B cell (primary cell): ENCODE results near the gene YARS1. TPM values are rescaled to one million over a fixed set of nuclear protein-coding genes. Genes with fewer than 3 reads are reported as not detected.

Source experiments
- ATAC-seq: fragments of 200-7000 bp; cut with Tn5 transposase; one replicate; pipeline ENCODE4 v1.10.0; 2021; ENCODE audit warnings: low read depth, mild to moderate bottlenecking, moderate number of reproducible peaks, moderate library complexity
- CTCF ChIA-PET: fragments of 350-600 bp; sonication (Branson Sonifier 250); formaldehyde crosslinking; loops from one replicate; lab custom pipeline; 2021; ENCODE audit warnings: antibody characterized with exemption, inconsistent platforms; lab: Charles Lee
- POLR2A ChIA-PET: fragments of 350-600 bp; sonication (Branson Sonifier 250); formaldehyde crosslinking; loops from one replicate; lab custom pipeline; 2021; ENCODE audit warnings: antibody characterized with exemption; lab: Charles Lee
- DNase-seq: peaks from one replicate; pipeline ENCODE4 v3.0.0; 2013
- H2AFZ ChIP-seq: 2 replicates; pipeline ENCODE4 v1.6.1; 2012; ENCODE audit warnings: mild to moderate bottlenecking, low read depth, low read length; ENCODE audit not compliant: insufficient read depth, poor library complexity, severe bottlenecking
- H3K27ac ChIP-seq, 2 donors: 1 replicate in 1 of 2; 2 replicates in 1 of 2; pipeline ENCODE4 v1.5.1; 2012 to 2013; ENCODE audit warnings: low read length in 2 of 2, mild to moderate bottlenecking in 2 of 2, moderate library complexity in 1 of 2
- H3K27me3 ChIP-seq, 4 experiments: fragments of 200-600 bp in 1 of 4; sonication (generic) in 1 of 4; replicated peaks in 1 of 4; 1 replicate in 2 of 4; 2 replicates in 2 of 4; pipeline versions ENCODE4 v1.6.1 to v1.7.0; 2013 to 2016; ENCODE audit warnings: low read length in 3 of 4, mild to moderate bottlenecking in 2 of 4, mixed read lengths in 1 of 4, moderate library complexity in 1 of 4; ENCODE audit not compliant: insufficient read depth in 4 of 4, control insufficient read depth in 3 of 4; ENCODE audit errors: control extremely low read depth in 1 of 4
- H3K36me3 ChIP-seq, 2 experiments: replicated peaks in 1 of 2; 1 replicate in 1 of 2; 2 replicates in 1 of 2; pipeline versions ENCODE4 v1.6.1 to v1.7.1; 2013; ENCODE audit warnings: low read length in 1 of 2; ENCODE audit not compliant: insufficient read depth in 2 of 2, control insufficient read depth in 1 of 2; ENCODE audit errors: control extremely low read depth in 1 of 2, extremely low read depth in 1 of 2
- H3K4me1 ChIP-seq, 2 donors: fragments of 200-600 bp in 1 of 2; sonication (generic) in 1 of 2; 1 replicate in 1 of 2; 2 replicates in 1 of 2; pipeline versions ENCODE4 v1.5.1 to v1.6.1; 2013 to 2017; ENCODE audit warnings: low read length in 2 of 2; ENCODE audit not compliant: control insufficient read depth in 2 of 2, insufficient read depth in 2 of 2
- H3K4me2 ChIP-seq: replicated peaks from 2 replicates; pipeline ENCODE3; 2012; ENCODE audit warnings: mild to moderate bottlenecking, low read depth, low read length; ENCODE audit not compliant: poor library complexity, severe bottlenecking
- H3K4me3 ChIP-seq, 5 experiments: fragments of 200-600 bp in 1 of 5; sonication (generic) in 1 of 5; 1 replicate in 3 of 5; 2 replicates in 2 of 5; pipeline versions ENCODE4 v1.5.1 to v1.7.0; 2011 to 2016; ENCODE audit warnings: low read length in 4 of 5, mild to moderate bottlenecking in 4 of 5, low read depth in 2 of 5, control low read depth in 1 of 5, moderate library complexity in 1 of 5; ENCODE audit not compliant: insufficient read depth in 1 of 5; ENCODE audit errors: control extremely low read depth in 1 of 5, extremely low read depth in 1 of 5
- H3K79me2 ChIP-seq: fragments of 200-600 bp; sonication (generic); one replicate; pipeline ENCODE4 v1.6.0; 2016; ENCODE audit warnings: low read length; ENCODE audit not compliant: control insufficient read depth, insufficient read depth
- H3K9ac ChIP-seq: fragments of 200-600 bp; sonication (generic); 2 replicates; pipeline ENCODE4 v1.6.1; 2017; ENCODE audit warnings: mild to moderate bottlenecking, low read length, moderate library complexity
- H3K9me3 ChIP-seq, 3 donors: one replicate each; pipeline versions ENCODE4 v1.6.1 to v1.7.1; 2013; ENCODE audit warnings: low read length in 2 of 3; ENCODE audit not compliant: control insufficient read depth in 2 of 3, insufficient read depth in 1 of 3; ENCODE audit errors: control extremely low read depth in 1 of 3
- H4K20me1 ChIP-seq: 2 replicates; pipeline ENCODE4 v1.6.0; 2012; ENCODE audit warnings: mild to moderate bottlenecking, low read length; ENCODE audit not compliant: insufficient read depth, control insufficient read depth, poor library complexity, severe bottlenecking
- H3K27ac Mint-ChIP-seq: one replicate; pipeline ENCODE4 v1.8.0; 2021; ENCODE audit warnings: mixed read lengths
- H3K27me3 Mint-ChIP-seq: one replicate; pipeline ENCODE4 v1.8.0; 2021; ENCODE audit warnings: mixed read lengths
- H3K4me1 Mint-ChIP-seq: one replicate; pipeline ENCODE4 v1.8.0; 2021; ENCODE audit warnings: mixed read lengths
- H3K4me3 Mint-ChIP-seq: one replicate; pipeline ENCODE4 v1.8.0; 2021; ENCODE audit warnings: mixed read lengths
- H3K9me3 Mint-ChIP-seq: one replicate; pipeline ENCODE4 v1.8.0; 2022; ENCODE audit warnings: mixed read lengths; ENCODE audit not compliant: insufficient read depth
- EZH2 ChIP-seq: IDR thresholded peaks from 2 replicates; pipeline ENCODE4 v1.6.1; 2012; ENCODE audit warnings: borderline replicate concordance, low read depth, mild to moderate bottlenecking, moderate library complexity, low read length; ENCODE audit not compliant: insufficient read depth, poor library complexity, severe bottlenecking
- WGBS: methylation state at CpG from one replicate; pipeline ENCODE4 v1.1.5; 2013; ENCODE audit warnings: missing lambda C conversion rate; ENCODE audit not compliant: insufficient coverage; 5-methylcytosine and 5-hydroxymethylcytosine counted together
- intact Hi-C: fragments of 100-400 bp; cut with micrococcal nuclease; formaldehyde crosslinking; loops from one replicate; pipeline ENCODE4 v1.10.0; 2022
- polyA plus RNA-seq: library from polyadenylated mRNA; depleted of rRNA; stranded (reverse); fragments of >200 nt; gene quantifications from 2 replicates; pipeline ENCODE4 v1.2.3, GENCODE V29; 2012
- total RNA-seq, 2 donors: library from RNA; stranded (reverse); fragments of 120-200 nt in 1 of 2; gene quantifications; 1 replicate in 1 of 2; 2 replicates in 1 of 2; pipeline versions ENCODE4 v1.2.3 to v1.2.4, GENCODE V29; 2013 to 2022
- TF ChIP-seq, protein P1 (sequence below): fragments of 200-600 bp; IDR thresholded peaks from one replicate; pipeline ENCODE4 v1.8.0; 2022; ENCODE audit warnings: antibody characterized with exemption, mild to moderate bottlenecking

The YARS1 gene
- total and polyA plus RNA-seq, 2 donors (not counting 1 experiment from before 2014, with no cell fraction given): 33.0 to 73.2 TPM

DNA sequence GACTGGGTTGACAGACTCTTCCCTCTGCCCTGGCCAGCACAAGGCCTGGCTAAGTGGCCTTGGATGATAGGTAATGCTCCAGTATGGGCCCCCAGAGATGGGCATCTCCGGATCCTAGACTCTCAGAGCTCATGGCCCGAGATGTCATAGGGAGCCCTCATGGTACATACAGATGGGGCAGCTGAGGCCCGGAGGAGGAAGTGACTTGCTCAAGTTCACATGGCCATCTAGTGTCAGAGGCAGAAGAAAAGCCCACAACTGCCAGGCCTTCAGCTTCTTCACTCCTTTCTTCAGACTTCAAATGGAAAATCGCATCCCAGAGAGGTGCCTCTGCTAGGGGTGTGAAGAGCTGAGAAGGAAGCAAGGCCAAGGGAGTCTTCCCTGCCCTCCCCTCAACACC lies 67.8 kb downstream of the YARS1 start:
- ATAC-seq (no peak), DNase-seq (no peak)
- 92% methylated on average over 3 of the region's 4 CpGs for WGBS
- intact Hi-C loops: no loop called here
- no peak overlapping the region for H3K4me3 Mint-ChIP-seq
- peaks cover 27% of the 10 kb centered on the region for H3K27me3 Mint-ChIP-seq
- ChIA-PET POLR2A (no interaction called here), CTCF (no interaction called here)
- H3K36me3 ChIP-seq: no peaks in the 10 kb centered on the region
- peaks cover 0 to 27% (median 4%) of the 10 kb centered on the region in 4 experiments for H3K27me3 ChIP-seq
- H3K4me1 ChIP-seq: peaks cover 8 to 12% of the 10 kb centered on the region in 2 donors
- peaks cover 0 to 3% (median 0%) of the 10 kb centered on the region in 3 donors for H3K9me3 ChIP-seq
- H3K27ac Mint-ChIP-seq: no peak overlapping the region
- no peak overlapping the region for H3K4me2 ChIP-seq
- no peak for TF ChIP-seq EZH2
- TF ChIP-seq, protein P1, sequence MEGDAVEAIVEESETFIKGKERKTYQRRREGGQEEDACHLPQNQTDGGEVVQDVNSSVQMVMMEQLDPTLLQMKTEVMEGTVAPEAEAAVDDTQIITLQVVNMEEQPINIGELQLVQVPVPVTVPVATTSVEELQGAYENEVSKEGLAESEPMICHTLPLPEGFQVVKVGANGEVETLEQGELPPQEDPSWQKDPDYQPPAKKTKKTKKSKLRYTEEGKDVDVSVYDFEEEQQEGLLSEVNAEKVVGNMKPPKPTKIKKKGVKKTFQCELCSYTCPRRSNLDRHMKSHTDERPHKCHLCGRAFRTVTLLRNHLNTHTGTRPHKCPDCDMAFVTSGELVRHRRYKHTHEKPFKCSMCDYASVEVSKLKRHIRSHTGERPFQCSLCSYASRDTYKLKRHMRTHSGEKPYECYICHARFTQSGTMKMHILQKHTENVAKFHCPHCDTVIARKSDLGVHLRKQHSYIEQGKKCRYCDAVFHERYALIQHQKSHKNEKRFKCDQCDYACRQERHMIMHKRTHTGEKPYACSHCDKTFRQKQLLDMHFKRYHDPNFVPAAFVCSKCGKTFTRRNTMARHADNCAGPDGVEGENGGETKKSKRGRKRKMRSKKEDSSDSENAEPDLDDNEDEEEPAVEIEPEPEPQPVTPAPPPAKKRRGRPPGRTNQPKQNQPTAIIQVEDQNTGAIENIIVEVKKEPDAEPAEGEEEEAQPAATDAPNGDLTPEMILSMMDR: no peak
- H2AFZ ChIP-seq: no peak overlapping the region
- no peaks in the 10 kb centered on the region for H3K9me3 Mint-ChIP-seq
- no peak overlapping the region for H3K9ac ChIP-seq
- H3K27ac ChIP-seq: no peak overlapping the region
- H3K79me2 ChIP-seq: no peaks in the 10 kb centered on the region
- H3K4me1 Mint-ChIP-seq: peaks cover 8% of the 10 kb centered on the region
- H4K20me1 ChIP-seq: no peaks in the 10 kb centered on the region
- H3K4me3 ChIP-seq: no peak overlapping the region

DNA sequence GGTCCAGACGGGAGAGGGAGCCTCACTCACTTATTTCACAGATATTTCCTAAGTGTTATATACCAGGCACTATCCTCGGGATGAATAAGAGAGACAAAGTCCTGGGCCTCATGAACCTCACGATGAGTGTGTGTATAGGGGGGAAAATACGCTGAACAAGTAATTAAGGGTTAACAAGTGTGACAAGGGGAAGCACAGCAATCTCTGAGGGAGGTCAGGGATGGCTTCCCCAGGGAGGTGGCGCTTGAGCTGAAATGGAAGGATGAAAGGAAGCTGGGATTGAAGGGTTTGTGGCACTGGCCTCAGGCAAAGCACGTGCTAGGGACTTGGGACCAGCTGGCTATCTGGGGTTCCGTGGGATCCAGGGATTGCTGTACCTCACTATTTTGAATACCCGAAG lies 68.2 kb downstream of the YARS1 start:
- H3K27me3 Mint-ChIP-seq: peaks cover 29% of the 10 kb centered on the region
- Histone ChIP-seq H3K27ac (no peak overlapping the region), H3K4me3 (no peak overlapping the region), H2AFZ (no peak overlapping the region), H3K79me2 (no peaks in the 10 kb centered on the region), H4K20me1 (no peaks in the 10 kb centered on the region), H3K9me3 (peaks cover 0 to 3% (median 0%) of the 10 kb centered on the region in 3 donors), H3K36me3 (no peaks in the 10 kb centered on the region), H3K27me3 (peaks cover 0 to 24% (median 4%) of the 10 kb centered on the region in 4 experiments), H3K4me2 (no peak overlapping the region), H3K4me1 (peaks cover 5 to 8% of the 10 kb centered on the region in 2 donors), H3K9ac (no peak overlapping the region)
- TF ChIP-seq, protein P1: no peak
- no peak for TF ChIP-seq EZH2
- ChIA-PET CTCF (no interaction called here), POLR2A (interaction anchor here (0.6 kb wide), 1 partner anchor 212 kb away, joined by 3 read pairs; no protein-coding TSS in a partner anchor)
- no peak overlapping the region for H3K4me3 Mint-ChIP-seq
- DNase-seq (no peak), ATAC-seq (no peak)
- intact Hi-C loops: no loop called here
- peaks cover 6% of the 10 kb centered on the region for H3K4me1 Mint-ChIP-seq
- WGBS: 89% methylated on average over 6 of the region's 8 CpGs
- no peak overlapping the region for H3K27ac Mint-ChIP-seq
- H3K9me3 Mint-ChIP-seq: no peaks in the 10 kb centered on the region
